GM19099 (cell line): ENCODE results near the gene HOXA10.

Source experiments
- POLR2A ChIP-seq: IDR thresholded peaks from 3 replicates; pipeline ENCODE4 v1.6.1; 2011; ENCODE audit warnings: low read depth; ENCODE audit not compliant: insufficient read length; ENCODE audit errors: extremely low read depth

Gene HOXA10

GRCh38 chr7:27198138-27198841 is 24.2 kb upstream of the HOXA10 start:
- TF ChIP-seq POLR2A = no peak

- TF ChIP-seq POLR2A = no peak
Observed at GRCh38 chr7:27197137-27198042, 23.3 kb upstream of the HOXA10 start.

- TF ChIP-seq POLR2A = no peak
Observed at GRCh38 chr7:27196287-27196767, 22.2 kb upstream of the HOXA10 start.

- TF ChIP-seq POLR2A = no peak
Observed at GRCh38 chr7:27194686-27195379, 20.7 kb upstream of the HOXA10 start.

DNA sequence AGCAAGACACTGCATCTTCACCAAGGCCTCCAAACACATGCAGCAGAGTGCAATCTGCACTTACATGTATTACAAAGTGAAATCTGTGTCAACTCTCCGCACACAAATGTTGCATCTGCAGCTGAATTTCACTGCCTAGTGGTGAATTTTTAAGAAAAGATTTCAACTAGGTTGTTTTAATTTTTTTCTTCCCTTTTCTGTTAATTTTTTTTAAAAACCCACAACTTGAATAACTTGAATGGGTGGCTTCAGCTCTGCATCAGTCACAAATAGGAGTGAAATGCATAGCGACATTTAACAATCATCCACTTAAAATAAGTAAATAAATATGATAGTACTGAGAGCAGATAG is 19.9 kb upstream of the HOXA10 start:
- TF ChIP-seq POLR2A = no peak

DNA sequence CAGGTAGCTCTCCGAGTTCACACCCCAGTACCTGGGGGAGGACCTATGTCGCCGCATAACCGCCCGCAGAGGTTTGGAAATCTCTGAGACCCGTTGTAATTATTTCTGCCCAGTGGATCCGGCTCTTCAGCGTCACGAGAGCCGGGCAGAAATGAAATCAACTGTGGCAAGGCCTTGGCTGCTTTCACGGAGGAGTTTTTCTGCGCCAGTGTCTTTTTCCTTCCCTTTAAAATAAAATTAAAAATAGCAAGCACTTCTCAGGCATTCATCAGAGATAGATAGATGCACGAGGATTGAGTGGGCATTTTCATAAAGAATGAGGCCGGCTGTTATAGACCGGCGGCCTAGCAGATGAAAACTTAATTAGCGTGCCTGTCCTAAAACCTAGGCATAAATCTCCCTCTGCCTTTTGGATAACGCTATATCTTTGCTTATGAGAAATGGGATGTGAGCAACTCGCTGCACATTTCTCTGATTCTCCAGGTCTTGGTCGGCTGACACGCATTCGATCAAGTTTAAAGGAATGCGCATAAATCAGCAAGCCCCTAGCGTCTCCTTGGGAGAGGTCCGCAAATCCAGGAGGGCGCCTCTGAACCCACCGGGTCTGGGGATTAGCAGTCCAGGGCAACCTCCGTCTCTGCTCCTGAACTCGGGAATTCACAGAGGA is 19.3 kb upstream of the HOXA10 start:
- TF ChIP-seq POLR2A = no peak

DNA sequence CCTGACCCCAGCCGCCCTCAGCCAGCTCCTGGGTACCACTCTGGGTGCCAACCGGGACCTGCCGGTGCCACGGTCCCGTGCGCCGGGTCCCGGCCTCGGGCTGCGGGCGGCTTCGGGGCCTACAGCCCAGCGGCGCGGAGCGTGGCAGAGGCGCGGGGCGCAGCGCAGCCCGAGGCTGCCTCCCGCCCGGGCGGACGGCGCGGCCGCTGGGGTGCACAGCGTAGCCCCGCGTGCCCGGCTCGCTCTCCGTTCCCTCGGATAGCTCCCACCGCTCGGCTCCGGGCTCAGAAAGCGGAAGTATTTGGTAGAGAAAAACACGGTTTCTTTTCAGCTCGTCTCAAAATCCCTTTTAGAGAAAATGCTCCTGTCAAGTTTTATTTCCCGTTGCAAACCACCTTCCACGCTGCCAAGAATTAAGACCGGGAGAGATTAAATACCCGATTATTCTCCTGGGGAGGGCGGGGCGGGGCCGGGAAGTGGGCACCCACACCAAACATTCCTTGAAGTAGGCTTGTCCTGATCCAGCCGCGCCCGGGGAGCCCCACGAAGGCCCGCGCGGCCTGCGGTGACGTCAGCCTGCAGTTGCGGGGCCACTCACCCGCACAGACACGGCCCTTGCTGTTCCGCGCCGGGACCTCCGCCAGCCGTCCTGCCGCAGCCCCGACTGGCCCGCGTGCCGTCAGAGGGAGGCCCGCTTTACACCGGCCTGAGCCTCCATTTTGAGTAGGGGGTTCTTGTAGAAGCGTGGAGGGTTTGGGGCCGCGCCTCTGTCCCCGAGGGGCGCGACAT is 18.6 kb upstream of the HOXA10 start:
- no peak for TF ChIP-seq POLR2A

- no peak for TF ChIP-seq POLR2A
Observed at GRCh38 chr7:27191833-27192545, 17.9 kb upstream of the HOXA10 start.

DNA sequence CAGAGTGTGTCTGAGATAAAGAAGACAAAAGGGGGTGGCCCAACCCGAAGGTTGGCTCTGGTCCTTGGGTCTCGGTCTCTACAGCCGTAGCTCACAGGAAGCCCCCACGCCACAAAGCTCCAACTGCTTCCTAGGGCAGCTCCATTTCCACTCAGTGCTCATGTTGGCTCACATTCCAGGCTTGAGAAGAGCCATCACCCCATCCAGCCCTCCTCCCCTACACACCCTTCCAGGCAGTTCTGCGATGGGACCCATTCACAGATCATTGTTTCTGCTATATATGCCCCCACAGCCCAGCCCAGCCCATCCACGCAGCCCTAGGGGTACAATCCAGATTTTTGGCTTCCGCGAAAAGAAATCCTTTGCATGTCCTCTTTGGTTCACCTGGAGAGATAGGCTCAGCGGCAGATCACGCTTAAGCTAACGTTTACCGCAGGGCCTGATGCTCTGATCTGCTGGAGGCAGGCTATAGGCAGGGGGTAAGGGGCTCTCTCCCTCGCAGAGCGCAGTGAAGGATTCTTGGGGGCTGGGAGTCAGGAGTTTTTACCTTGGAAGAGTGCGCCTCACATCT is 17.1 kb upstream of the HOXA10 start:
- no peak for TF ChIP-seq POLR2A

DNA sequence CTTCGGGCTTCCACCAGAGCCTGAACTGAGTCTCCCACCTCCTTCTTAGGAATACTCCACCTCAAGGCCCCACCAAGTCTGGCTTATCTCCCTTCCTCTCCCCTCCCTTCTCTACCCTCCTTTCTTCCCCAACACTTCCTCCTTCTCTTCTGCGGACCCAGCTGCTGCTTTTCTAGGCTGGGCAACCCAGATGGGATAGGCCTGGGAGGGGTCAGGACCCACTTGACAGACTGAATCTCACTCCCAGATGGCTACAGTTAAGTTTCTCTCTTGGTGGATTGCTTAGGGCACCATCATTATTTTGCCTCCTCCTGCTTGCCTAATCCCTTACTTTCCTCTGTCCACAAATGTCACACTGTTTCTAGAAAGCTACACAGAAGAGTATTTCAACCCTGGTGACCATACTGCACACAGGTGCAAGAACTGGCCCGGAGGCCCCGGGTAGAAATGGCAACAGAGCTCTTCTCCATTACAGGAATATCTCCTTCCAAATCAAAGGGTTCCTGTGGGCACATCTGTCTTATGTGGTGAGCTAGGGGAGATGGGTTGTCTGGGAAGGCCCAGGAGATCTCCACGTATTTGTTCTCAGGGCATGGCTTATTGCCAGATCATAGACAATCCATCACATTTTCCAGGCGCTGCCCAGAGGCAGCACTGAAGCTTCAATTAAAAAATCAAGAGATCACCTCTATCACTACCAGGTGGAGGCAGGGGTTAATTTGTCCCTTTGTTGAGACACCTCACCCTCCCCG is 16.1 kb upstream of the HOXA10 start:
- no peak for TF ChIP-seq POLR2A

DNA sequence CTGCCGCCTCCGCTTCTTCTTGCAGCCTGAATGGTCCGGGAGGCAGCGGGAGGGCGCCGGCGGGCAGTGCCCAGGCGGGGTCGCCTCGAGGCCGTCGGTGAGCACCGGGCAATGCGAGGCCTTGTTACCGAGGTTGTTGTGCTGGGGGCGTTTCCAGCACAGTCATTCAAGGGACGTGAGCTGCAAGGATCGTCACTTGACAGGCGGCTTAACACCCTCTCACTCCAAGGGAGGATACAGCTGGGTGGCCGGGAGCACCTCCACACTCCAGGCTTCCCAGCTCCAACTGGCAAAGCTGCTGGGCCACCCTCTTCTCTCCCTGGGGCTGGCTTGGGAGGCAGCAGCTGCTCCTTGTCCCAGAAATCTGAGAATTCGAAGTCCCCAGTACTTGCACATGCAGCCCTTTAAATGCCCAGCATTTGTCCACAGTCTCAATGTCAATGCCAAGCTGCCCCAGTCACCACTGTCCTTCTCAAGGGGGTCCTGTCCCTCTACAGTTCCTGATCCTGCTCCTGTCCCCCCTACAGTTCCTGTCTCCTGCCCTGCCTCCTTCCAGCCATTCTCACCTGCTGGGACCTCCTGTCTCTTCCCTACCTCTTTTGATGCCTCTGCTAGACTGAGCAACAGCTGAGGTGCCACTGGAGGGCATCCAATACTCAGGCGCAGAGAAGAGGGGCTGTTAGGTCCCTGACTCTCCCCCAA is 15.3 kb upstream of the HOXA10 start:
- no peak for TF ChIP-seq POLR2A
